CD4-positive, alpha-beta T cell treated with Interleukin-12 subunit alpha and Interleukin-12 subunit beta, for 1 hour (primary cell): Measurements from ENCODE around the gene CD248.
"Not testable (repeated sequence)": the region's sequence is repeated elsewhere in the genome, so short reads cannot be mapped to it uniquely, and the experiment has no call there.

ENCODE experiments used
- DNase-seq: peaks from one replicate; pipeline ENCODE4 v3.0.0-alpha.2; 2020

Gene CD248

GRCh38 chr11:66311965-66312548 lies 4.8 kb downstream of the CD248 start:
- peak; percentile 99 for DNase-seq

GRCh38 chr11:66311470-66311964 lies 5.3 kb downstream of the CD248 start:
- no peak for DNase-seq

- DNase-seq, result not testable (repeated sequence)
Measured at GRCh38 chr11:66310803-66311440, 5.9 kb downstream of the CD248 start.

- DNase-seq, result no peak
Measured at GRCh38 chr11:66310324-66310723, 6.5 kb downstream of the CD248 start.

- DNase-seq, result no peak
Measured at GRCh38 chr11:66309475-66309874, 7.4 kb downstream of the CD248 start.

GRCh38 chr11:66302656-66303055 lies 14.2 kb downstream of the CD248 start:
- no peak for DNase-seq

GRCh38 chr11:66299186-66299585 lies 17.7 kb downstream of the CD248 start:
- DNase-seq, result no peak

GRCh38 chr11:66297610-66298009 lies 19.2 kb downstream of the CD248 start:
- no peak for DNase-seq

- DNase-seq, result no peak
Measured at GRCh38 chr11:66294626-66295620, 21.9 kb downstream of the CD248 start.

- DNase-seq, result no peak
Measured at GRCh38 chr11:66293777-66294625, 22.8 kb downstream of the CD248 start.

GRCh38 chr11:66293352-66293751 lies 23.5 kb downstream of the CD248 start:
- DNase-seq, result no peak

GRCh38 chr11:66292543-66293332 lies 24.1 kb downstream of the CD248 start:
- DNase-seq, result no peak

GRCh38 chr11:66291706-66292542 lies 24.9 kb downstream of the CD248 start, which contains the start of gene TMEM151A:
Gene TMEM151A, plus strand, starts transcription at chr11:66291894. Its CDS starts 120 bp downstream, at chr11:66292014.
- peak; percentile 44 for DNase-seq

- no peak for DNase-seq
Measured at GRCh38 chr11:66291303-66291705, 25.5 kb downstream of the CD248 start.

- DNase-seq, result no peak
Measured at GRCh38 chr11:66290330-66290621, 26.6 kb downstream of the CD248 start.

GRCh38 chr11:66289548-66290329 lies 27.1 kb downstream of the CD248 start:
- DNase-seq, result peak; percentile 83

- DNase-seq, result peak; percentile 99
Measured at GRCh38 chr11:66288671-66289547, 27.9 kb downstream of the CD248 start, which contains the start of gene YIF1A. Gene YIF1A, minus strand, starts transcription at chr11:66289143. Its CDS starts 158 bp downstream, at chr11:66288985.

- DNase-seq, result no peak
Measured at GRCh38 chr11:66287889-66288670, 28.8 kb downstream of the CD248 start.
